NCI-H2171 (cell line): ENCODE data around the gene GRIK4.

ENCODE experiments used
- DNase-seq: peaks from one replicate; lab custom pipeline; 2025; lab: John Stamatoyannopoulos, UW

Gene GRIK4

DNA sequence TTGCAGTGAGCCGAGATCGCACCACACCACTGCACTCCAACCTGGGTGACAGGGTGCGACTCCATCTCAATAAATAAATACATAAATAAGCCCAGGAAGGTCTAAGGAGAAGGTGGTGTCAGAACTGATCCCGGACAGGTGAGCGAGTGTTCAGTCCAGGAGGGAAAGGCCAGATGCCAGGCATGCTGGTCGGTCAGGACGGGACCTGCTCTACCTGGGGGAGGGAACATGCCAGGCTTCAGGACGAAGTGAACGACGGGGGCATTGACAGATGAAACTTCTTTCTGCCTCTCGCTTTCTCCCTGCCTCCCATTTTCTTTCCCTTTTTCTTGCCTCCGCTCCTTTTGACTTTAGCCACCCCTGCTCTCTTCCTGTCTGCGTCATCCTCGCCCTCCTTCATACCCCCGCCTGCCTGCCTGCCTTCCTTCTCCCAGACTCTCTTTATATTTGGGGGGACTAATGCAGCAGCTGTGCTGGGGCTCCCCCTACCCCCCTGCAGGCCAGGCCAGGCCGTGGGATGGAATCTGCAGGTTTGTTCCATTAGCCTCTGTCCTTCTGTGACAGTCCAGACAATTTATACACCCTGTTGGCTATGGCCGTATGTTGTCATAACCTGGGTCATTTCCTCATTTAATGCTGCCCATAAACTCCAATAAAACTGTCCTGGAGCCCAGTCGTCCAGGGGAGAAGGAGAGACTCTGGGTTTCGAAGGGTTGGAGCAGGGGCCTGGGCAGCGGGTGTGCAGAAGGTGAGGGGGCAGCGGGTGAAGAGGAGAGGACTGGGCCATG is 303.2 kb downstream of the GRIK4 start:
- no peak for DNase-seq

DNA sequence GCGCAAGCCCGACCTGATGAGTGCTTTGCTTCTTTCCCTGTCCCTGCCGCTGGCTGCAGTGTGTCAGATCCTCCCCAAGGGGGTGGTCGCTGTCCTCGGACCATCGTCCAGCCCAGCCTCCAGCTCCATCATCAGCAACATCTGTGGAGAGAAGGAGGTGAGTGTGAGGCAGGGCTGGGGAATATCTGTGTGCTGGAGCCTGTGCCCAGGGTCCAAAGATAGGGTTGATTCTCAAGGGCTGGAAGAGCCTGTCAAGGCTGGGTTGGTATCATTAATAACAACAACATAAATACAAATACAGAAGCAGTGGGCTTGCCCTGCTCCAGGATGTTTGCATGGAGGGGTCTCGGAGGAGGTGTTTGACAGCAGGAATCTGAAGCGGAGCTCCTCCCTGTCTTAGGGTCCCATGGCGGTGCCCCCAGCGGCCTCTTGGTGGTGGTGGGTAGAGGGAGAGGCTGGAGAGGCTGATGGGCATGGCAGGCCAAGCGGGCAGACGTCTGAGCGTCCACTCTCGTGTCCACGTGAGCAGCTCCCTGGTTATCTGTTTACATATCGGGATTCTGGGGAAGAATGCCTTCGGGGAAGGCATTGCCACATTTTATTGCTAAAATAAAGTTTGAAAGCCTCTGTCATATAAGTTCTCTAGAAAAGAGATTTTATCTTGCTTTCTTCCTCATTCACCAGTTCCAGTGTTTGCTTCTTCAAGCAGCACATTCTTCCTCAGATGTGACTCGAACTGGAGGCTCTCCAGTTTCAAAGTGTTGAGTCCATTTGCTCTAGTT is 304.0 kb downstream of the GRIK4 start:
- DNase-seq: no peak

- DNase-seq: no peak
Observed at GRCh38 chr11:120816176-120816575, 304.6 kb downstream of the GRIK4 start.

DNA sequence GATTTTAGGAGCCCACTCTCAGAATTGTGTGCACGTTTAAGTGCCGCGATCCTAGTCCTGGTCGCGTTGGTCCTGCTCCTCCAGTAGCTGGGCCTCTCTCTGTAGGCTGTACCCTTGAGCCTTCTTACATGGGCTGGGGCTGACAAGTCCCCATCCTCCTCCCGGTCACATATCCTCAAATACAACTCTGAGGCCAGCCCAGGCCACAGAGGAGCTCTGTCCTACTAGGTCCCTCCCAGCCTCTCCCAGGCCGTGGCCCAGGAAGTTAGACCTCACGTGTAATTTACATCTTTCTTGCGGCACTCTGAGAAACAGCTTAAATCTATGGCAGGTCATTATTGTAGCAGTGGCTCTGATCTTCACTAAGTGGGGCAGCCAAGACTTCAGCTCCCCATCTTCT is 305.2 kb downstream of the GRIK4 start:
- no peak for DNase-seq

DNA sequence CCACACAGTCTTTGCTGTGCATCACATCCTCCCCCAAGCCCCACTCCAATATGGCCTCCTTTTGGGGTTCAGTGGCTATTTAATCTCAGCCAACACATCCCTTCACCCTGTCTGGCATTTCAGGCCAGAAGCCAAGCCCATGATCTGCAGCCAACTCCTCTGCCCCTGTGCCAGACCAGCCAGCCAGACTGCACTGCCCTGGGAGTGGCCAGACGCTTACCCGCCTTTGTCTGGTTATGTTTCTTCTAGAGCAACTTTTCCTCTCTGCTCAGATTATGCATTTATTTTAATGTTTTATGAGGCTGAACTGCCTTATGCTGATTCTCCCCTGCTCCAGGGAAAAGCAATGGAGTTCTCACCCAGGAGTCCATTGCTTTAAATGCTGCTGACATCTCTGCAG is 305.6 kb downstream of the GRIK4 start:
- no peak for DNase-seq

- DNase-seq: no peak
Observed at GRCh38 chr11:120818097-120818496, 306.5 kb downstream of the GRIK4 start.

DNA sequence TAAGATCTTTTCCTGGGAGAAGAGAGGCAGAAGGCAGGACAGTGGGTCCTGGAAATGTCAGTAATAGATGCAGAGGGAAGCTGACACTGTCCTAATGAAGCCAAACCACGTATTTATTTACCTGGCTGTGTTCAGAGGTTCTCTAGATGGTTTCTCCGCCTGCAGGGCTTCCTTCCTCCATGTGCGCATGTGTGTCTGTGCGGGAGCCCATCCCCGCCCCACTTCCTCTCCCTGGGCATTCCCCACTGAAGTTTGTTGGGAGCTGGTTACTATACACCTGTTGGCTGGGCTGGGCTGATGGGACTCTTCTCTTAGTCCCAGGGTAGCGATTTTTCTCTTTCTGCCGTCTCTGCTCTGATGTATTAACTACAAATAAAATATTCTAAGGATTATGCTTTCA is 307.5 kb downstream of the GRIK4 start:
- DNase-seq: no peak

GRCh38 chr11:120819437-120820365 is 308.2 kb downstream of the GRIK4 start:
- no peak for DNase-seq

GRCh38 chr11:120823159-120823558 is 311.6 kb downstream of the GRIK4 start:
- no peak for DNase-seq

DNA sequence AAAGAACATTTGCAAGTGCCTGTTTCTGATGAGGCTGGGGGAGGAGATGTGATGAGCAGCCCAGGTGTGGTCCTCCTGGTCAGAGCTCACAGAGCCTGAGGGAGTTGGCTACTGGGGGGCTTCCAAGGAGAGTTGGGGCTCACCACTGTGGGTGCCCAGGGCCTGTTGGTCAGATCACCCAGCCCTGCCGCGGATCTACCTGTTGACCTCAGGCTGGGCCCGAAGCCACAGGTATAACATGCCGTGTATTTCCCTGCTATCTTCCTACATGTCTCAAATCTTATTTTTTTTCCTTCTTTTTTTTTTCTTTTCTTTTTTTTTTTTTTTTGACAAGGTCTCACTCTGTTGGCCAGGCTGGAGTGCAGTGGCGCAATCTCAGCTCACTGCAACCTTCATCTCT is 312.7 kb downstream of the GRIK4 start:
- no peak for DNase-seq

DNA sequence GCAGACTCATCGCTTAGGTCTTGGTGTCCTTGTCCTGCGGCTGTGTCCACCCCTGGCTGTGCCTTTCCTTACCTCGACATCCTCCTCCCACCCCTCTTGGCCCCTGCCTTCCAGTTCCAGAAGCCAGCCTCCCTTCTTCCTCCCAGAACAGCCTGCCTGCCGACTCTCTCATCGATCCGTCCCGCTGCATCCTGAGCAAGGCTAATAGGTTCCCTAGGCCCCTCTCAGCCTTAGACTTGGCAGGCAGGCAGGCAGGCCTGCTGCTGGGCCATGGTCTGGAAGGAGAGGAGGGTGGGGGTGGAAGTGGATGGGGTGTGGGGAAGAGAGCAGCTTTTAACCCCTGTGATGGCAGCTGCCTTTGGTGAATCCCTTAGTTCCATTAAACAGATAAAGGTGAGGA is 315.6 kb downstream of the GRIK4 start:
- DNase-seq: no peak

DNA sequence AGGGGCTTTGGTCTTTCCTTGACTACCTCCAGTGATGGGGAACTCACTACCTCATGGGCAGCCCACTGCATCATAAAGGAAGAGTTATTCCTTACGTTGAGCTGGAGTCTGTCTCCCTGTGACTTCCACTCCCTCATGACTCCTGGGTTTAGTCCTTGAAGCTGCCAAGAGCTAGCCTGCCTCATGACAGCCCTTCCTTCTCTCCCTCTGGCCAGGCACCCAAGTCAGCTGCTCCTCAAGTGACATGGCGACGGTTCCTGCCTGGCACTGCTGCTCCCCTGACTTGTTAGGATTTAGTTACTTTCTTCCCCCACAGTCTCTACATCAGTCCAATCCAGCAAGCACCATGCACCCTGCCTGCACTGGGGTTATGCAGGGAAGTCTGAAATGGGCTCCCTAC is 316.3 kb downstream of the GRIK4 start:
- DNase-seq: no peak

- DNase-seq: no peak
Observed at GRCh38 chr11:120828847-120829246, 317.3 kb downstream of the GRIK4 start.

DNA sequence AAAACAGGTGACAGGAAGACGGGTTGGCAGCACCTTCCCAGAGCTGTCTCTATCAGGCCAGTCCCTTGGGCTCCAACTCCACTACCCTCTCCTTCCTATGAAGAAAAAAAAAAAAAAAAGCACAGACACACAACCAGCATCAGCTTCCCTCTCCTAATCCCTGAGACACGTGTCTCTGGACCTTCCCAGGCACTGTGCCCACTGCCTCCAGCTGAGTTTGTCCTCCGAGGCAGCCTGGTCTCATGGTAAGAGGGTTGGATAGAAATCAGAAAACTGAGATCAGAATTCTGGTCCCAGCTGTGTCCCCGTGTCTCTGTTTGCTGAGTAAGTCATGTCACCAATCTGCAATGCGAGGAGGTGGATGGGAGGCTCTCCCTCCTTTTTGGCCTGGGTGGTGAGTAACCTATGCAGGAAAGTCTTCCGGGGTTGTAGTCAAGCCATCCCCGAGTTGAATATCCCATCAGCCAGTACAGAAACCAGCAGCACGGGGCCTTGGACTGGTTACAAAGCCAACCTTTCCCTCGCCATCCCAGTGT is 318.6 kb downstream of the GRIK4 start:
- DNase-seq: no peak

GRCh38 chr11:120832481-120833238 is 321.1 kb downstream of the GRIK4 start:
- no peak for DNase-seq

DNA sequence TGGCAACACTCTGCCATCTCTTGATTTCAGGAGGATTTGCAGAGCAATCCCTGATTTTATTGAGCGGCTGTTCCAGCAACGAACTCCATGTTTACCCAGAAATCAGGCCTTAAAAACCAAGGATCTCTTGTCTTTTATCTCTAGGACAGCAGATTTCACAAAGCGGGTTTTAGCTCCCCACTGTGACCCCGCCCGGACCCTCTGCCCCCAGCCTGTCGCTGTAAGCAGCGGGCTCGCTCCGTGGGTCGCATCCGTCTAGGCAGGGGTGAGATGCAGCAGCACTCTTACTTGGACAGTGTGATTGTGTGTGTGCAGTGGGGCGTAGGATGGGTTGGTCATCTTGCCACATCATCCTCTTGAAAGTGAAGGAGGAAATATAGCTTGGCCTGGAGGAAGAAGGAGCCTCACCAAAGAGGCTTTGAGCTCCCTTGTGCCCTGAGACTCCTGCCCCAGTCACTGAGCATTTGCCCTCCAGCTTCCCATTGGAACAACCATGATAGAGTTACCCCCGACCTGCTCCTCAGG is 323.2 kb downstream of the GRIK4 start:
- no peak for DNase-seq

DNA sequence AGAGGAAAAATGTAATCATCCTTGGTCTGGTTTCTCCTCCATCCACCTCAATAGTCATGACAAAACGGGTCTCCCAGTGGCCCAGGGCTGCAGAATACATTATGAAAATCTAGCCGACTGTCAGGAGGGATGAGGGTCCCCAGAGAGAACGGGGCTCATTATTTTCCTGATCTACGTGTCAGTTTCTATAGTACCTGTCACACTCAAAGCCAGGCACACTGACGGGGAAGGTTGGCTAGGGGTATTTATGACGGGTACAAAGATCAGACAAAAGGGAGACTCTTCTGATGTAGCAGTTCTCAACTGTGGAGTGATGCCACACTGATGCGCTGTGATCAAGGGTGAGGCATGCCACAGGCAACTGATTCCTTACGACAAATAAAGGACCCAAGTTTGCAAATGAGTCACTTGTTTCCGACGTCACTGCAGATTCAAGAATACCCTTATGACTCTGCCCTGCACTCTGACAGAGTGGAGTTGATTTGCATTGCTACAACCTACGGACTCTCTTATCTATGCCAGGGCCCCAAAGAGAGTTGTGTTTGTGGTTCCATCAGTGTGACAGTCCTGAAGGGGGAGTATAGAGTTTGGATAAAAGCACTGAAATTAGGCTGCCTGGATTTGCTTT is 324.2 kb downstream of the GRIK4 start:
- DNase-seq: no peak

- no peak for DNase-seq
Observed at GRCh38 chr11:120837696-120838095, 326.1 kb downstream of the GRIK4 start.

- no peak for DNase-seq
Observed at GRCh38 chr11:120839201-120839600, 327.7 kb downstream of the GRIK4 start.

DNA sequence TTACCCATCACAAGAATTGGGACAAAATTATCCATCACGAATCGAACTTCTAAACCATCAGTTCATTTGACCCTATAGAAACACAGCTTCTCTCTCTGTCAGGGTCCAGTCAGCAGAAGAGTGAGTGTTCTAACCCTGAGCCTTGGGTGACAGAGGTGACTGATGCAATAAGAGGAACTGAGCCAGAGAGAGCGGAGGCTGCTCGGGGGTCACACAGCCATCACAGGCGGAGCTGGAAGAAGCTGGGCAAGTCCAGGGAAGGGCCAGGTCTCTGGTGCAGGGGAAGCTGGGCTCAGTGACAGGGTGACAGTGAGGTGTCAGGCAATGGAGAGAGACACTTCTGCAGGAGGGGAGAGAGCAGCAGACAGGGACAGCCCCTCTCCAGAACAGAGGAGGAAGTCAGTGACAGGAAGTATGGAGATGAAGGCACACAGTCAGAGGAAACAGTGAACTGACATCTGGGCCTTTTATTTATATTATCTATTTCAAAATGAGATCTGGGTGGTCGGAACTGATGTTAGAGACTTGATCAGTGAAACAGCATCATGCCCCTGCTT is 328.4 kb downstream of the GRIK4 start:
- DNase-seq: no peak
